ENCODE results near the gene FLT3LG. TPM values are rescaled to one million over a fixed set of nuclear protein-coding genes. Genes with fewer than 3 reads are reported as not detected.
A peak's percentile ranks its signal among the peaks of the same experiment; 100 is the strongest.
"Not testable (repeated sequence)": the region's sequence is repeated elsewhere in the genome, so short reads cannot be mapped to it uniquely, and the experiment has no call there.

Gene FLT3LG
- total RNA-seq, 1 experiment from 2014 or later = 5.2 TPM

DNA sequence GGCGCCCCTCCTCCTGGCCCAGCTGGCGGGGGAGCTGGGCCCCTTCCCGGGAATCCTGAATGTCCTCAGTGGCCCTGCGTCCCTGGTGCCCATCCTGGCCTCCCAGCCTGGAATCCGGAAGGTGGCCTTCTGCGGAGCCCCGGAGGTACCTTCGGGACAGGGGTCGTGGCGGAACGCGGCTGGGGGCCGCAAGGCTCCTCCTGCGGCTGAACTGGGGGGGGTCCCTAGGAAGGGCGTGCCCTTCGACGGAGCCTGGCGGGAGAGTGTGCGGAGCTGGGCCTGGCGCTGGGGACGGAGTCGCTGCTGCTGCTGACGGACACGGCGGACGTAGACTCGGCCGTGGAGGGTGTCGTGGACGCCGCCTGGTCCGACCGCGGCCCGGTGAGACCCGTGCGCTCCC is 12.4 kb upstream of the FLT3LG start:
- DNase-seq (ENCODE audit: low read depth) = no peak

DNA sequence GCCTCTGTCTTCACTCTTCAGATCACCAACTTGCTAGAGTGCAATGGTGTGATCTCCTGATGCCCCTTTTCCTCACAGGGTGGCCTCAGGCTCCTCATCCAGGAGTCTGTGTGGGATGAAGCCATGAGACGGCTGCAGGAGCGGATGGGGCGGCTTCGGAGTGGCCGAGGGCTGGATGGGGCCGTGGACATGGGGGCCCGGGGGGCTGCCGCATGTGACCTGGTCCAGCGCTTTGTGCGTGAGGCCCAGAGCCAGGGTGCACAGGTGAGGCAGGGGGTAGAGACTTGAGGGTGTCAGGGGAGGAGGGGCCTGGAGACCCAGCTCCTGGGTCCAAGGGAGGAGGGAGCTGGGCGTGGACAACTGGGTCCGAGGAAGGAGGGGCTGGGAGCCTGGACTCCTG is 11.5 kb upstream of the FLT3LG start:
- no peak for DNase-seq (ENCODE audit: low read depth)

DNA sequence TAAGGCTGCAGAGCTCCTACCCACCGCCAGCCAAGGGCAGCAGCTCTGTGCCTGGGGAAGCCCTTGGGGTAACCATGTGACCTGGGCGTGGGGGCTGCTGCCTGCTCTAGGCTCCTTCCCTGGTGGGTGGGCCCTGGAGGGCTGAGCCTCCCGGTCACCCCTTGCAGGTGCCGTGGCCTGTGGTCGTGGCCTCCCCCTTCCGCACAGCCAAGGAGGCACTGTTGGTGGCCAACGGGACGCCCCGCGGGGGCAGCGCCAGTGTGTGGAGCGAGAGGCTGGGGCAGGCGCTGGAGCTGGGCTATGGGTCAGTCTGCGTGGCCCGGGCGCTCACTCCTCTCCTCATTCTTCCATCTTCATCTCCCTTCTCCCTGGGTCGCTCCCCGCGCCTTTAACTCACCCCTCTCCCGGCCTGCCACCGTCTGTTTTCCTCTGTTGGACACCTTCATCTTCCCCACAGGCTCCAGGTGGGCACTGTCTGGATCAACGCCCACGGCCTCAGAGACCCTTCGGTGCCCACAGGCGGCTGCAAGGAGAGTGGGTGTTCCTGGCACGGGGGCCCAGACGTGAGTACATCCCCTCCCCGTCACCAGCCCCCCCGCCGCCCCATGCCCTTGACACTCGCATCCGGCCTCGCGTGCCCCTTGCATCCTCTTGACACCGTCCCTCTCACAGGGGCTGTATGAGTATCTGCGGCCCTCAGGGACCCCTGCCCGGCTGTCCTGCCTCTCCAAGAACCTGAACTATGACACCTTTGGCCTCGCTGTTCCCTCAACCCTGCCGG is 9.9 kb upstream of the FLT3LG start:
- no peak for DNase-seq (ENCODE audit: low read depth)

GRCh38 chr19:49465371-49465770 is 8.6 kb upstream of the FLT3LG start:
- DNase-seq (ENCODE audit: low read depth) = no peak

GRCh38 chr19:49468199-49468598 is 5.8 kb upstream of the FLT3LG start:
- DNase-seq (ENCODE audit: low read depth) = no peak

DNA sequence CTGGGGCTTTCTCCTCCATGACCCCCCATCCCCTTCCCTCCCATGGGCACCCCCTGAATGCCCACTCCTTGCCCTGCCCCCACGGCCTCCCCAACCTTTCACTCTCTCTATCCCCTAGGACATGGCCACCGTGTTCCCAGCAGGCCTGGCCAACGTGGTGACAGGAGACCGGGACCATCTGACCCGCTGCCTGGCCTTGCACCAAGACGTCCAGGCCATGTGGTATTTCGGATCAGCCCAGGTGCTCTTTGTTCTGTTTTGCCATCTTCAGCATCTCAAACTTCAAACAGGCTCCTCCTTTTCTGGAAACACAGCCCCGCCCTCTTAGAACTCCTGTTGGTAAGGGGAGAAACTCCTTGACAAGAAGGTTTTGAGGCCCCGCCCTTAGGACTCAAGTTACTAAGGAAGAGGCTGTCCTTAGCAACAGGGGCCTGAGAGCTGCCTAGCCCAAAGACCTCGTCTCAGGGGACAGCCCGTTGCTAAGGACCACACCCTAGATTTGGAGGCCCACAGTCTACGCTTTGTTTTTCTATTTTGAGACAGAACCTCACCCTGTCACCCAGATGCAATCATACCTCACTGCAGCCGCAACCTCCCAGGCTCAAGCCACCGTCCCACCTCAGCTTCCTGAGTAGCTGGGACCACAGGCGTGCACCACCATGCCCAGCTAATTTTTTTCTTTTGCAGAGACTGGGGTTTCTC is 5.1 kb upstream of the FLT3LG start:
- peak; percentile 46 for DNase-seq (ENCODE audit: low read depth)

- peak; percentile 18 for DNase-seq (ENCODE audit: low read depth)
Measured at GRCh38 chr19:49469828-49470614, 4.0 kb upstream of the FLT3LG start.

DNA sequence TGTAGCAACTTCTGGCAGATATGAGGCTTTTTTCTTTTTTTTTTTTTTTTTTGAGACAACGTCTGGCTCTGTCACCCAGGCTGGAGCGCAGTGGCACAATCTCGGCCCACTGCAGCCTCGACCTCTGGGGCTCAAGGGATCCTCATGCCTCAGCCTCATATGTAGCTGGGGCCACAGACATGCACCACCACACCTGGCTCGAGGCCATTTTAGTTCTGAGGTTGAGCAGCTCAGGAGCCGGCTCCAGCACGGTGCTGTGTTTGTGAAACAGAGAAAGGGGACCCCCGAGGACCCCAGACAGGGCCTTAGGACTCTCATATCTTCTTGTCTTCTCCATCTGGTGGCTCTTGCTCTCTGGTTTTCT is 3.4 kb upstream of the FLT3LG start:
- DNase-seq (ENCODE audit: low read depth) = no peak

DNA sequence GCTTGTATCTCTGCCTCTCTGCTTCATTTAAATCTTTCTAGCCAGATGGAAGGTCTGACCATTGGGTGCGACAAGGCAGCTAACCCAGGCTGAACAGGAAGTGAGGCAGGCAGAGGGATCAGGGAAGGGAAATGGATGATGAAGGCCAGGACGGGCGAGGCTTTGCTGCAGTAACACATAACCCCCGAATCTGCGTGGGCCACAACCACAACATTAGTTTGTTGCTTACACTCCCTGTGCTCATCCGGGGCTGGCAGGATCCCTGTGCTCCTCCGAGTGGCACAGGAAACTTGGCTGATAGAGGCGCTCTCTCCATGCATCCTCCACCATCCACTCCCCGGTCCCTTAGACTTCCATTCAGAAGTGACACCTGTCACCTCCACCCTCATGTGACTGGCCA is 1.1 kb upstream of the FLT3LG start:
- no peak for DNase-seq (ENCODE audit: low read depth)

DNA sequence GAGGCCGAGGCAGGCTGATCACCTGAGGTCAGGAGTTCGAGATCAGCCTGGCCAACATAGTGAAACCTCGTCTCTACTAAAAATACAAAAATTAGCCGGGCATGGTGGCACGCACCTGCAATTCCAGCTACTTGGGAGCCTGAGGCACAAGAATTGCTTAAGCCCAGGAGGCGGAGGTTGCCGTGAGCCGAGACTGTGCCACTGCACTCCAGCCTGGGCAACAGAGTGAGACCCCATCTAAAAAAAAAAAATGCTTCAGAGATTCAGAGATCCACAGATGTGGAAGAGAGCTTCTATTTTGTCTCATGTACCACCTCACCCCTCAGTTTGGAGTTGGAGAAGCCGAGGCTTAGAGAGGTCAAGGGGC is 531 bp upstream of the FLT3LG start:
- DNase-seq (ENCODE audit: low read depth) = not testable (repeated sequence)

GRCh38 chr19:49474542-49474924 is 518 bp downstream of the FLT3LG start:
- no peak for DNase-seq (ENCODE audit: low read depth)

GRCh38 chr19:49475191-49475917 is 1.3 kb downstream of the FLT3LG start:
- no peak for DNase-seq (ENCODE audit: low read depth)

DNA sequence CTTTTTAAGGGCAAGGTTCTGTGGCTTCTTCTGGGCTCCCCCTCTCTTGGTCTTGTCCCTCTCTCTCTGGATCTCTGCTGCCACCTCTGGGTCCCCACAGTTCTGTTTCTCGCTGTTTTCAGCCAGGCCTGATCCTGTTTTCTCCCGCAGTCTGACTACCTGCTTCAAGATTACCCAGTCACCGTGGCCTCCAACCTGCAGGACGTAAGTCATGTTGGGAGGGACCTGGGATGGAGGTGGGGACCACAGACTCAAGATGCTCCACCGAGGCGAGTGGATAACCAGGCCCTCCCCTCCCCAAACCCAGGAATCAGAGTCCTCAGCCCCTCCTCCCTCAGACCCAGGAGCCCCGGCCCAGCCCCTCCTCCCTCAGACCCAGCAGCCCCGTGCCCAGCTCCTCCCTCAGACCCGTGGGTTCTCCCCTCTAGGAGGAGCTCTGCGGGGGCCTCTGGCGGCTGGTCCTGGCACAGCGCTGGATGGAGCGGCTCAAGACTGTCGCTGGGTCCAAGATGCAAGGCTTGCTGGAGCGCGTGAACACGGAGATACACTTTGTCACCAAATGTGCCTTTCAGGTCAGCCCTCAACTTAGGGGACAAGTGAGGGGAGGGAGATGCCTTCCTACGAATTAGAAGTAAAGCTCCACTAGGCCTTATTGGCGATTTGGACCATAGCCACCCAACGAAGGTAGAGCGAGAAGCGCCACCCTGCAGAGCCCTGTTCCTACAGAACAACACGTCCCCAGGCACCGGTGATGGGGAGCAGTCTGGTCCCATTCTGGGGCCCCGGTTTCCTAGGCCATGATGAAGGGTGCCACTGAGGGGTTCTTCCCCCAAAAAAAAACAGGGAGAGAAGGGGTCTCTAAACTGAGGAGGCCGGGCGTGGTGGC is 2.2 kb downstream of the FLT3LG start:
- no peak for DNase-seq (ENCODE audit: low read depth)

DNA sequence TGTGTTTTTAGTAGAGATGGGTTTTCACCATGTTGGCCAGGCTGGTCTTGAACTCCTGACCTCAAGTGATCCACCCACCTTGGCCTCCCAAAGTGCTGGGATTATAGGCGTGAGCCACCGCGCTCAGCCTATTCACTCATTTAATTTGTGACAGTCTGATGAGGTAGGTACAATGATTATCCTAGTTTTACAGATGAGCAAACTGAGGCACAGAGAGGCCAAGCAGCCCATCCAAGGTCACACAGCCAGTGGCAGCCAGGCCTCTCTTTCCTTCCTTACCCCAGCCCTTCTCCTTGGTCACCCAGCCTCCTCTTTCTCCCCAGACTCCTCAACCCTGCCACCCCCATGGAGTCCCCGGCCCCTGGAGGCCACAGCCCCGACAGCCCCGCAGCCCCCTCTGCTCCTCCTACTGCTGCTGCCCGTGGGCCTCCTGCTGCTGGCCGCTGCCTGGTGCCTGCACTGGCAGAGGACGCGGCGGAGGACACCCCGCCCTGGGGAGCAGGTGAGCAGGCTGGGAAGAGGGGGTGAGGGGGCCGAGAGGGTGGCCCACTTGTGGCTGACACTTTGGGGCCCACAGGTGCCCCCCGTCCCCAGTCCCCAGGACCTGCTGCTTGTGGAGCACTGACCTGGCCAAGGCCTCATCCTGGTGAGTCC is 6.1 kb downstream of the FLT3LG start:
- DNase-seq (ENCODE audit: low read depth) = no peak

DNA sequence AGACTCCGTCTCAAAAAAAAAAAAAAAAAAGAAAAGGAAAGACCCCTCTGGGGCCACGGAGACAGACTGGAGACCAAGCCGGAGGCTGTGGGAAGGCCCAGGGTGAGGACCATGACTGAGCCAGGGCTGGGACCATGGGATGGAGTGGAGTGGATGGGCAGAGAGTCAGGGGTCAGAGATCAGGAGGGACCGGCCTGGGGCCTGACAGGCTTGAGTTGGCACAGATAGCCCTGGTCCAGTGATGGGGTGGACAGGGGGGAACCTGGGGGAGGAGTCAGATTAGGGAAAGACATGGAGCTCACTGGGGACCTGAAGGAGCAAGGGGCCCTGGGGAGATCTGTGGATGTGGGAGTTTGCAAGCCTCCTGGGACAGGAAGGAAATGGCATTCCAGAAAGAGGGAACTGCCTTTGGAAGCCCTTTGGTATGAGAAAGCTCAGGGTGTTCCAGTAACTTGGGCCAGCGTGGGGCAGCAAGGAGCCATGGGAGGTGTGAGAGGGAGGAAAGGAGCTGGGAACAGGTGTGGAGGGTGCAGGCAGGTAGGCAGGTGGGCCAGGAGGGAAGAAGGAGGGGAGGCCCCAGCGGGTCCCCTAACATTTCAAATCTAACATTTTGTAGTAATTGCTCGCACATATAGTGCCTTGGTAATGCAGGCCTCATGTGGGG is 7.1 kb downstream of the FLT3LG start:
- no peak for DNase-seq (ENCODE audit: low read depth)

DNA sequence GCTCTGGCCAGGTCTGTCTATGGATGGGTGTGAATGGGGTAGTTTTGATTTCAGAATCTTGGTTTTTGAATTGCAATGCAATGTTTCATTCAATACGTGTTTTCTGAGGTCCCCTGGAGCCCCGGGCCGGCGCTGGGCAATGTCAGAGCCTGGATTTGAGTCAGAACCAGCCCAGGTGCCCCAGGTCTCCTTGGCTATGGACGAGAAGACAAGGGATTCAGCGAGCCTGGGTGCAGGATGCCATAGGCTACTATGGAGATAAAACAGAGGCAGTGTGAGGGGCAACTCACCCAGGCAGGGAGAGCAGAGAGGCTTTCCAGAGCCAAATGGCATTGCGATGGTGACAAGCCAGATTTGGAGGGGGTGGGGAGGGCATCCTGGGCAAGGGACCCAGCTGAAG is 12.2 kb downstream of the FLT3LG start:
- DNase-seq (ENCODE audit: low read depth) = no peak

DNA sequence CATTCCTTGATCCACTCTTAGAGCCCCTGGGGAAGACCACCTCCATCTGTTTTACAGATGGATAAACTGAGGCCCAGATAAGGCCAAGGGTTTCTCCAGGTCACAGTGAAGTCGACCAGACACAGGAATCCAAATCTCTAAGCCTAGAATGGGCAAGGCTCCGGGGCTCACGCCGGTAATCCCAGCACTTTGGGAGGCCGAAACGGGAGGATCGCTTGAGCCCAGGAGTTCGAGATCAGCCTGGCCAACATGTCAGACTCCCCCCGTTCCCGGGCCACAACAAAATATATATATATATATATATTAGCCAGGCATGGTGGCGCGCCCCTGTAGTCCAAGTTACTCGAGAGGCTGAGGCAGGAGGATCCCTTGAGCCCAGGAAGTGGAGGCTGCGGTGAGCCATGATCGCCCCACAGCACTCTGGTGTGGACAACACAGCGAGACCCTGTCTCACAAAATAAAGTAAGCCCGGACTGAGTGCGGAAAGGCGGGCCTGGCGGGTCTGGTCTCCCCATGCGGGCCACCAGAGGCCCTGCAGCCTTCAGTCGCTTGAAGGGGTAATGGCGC is 12.8 kb downstream of the FLT3LG start:
- no peak for DNase-seq (ENCODE audit: low read depth)

DNA sequence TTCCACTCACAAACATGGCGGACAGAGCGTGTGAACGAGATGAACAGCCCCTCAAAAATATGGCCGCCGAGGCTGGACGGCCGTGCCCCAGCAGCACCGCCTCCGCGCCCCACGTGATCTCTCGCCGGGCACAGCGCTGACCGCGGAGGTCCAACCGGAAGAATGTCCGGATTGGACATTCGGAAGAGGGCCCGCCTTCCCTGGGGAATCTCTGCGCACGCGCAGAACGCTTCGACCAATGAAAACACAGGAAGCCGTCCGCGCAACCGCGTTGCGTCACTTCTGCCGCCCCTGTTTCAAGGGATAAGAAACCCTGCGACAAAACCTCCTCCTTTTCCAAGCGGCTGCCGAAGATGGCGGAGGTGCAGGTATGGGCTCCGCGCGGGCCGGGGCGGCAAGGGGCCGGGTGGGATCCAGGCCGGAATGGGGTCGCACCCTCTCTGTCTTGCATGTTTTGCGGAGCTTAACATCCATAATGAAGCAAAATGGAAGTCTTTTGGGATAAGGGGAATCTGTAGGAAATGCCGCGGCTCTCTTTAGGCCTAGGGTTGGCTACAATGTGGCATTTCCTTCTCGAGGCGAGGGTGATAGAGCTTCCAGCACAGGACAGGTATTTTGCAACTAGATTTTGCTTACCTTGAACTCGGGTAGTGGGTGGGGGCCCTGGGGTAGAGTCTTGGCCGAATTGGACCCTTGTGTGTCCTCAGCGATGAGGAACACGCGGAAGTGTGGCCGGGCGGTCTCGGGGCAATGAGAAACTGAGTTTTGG is 13.4 kb downstream of the FLT3LG start, which contains the start of gene RPL13A:
TSS of gene RPL13A (plus strand) at position 332 of the 769 bp plus-strand sequence. CDS start at position 354, 22 bp downstream.
- DNase-seq (ENCODE audit: low read depth) = peak; percentile 99
